ENCODE results near the gene SOX6. TPM values are rescaled to one million over a fixed set of nuclear protein-coding genes. Genes with fewer than 3 reads are reported as not detected.

The SOX6 gene
- total RNA-seq, 1 donor from 2014 or later: 24.9 TPM

- peaks cover 7% of the 10 kb centered on the region for H3K36me3 Mint-ChIP-seq
- TF ChIP-seq CTCF (conservative IDR thresholded peaks at IDR 0.05): no peak
- H3K27ac Mint-ChIP-seq: no peak overlapping the region
- peaks cover 12% of the 10 kb centered on the region for H3K9me3 Mint-ChIP-seq
- no peak for DNase-seq (ENCODE audit: extremely low spot score, unreplicated experiment)
- H3K4me3 Mint-ChIP-seq: no peak overlapping the region
- H3K27me3 Mint-ChIP-seq: peaks cover 4% of the 10 kb centered on the region
- H3K4me1 Mint-ChIP-seq (ENCODE audit: unreplicated experiment): peaks cover 16% of the 10 kb centered on the region
Measured at GRCh38 chr11:16127732-16128131, 228.6 kb downstream of the SOX6 start.

- Mint-ChIP-seq H3K9me3 (peaks cover 9% of the 10 kb centered on the region), H3K27me3 (peaks cover 4% of the 10 kb centered on the region), H3K4me3 (no peak overlapping the region), H3K4me1 (ENCODE audit: unreplicated experiment) (peaks cover 16% of the 10 kb centered on the region), H3K36me3 (peaks cover 7% of the 10 kb centered on the region), H3K27ac (peak overlapping the region; percentile 39)
- DNase-seq (ENCODE audit: extremely low spot score, unreplicated experiment): no peak
- TF ChIP-seq CTCF (conservative IDR thresholded peaks at IDR 0.05): no peak
Measured at GRCh38 chr11:16126362-16126761, 230.0 kb downstream of the SOX6 start.

GRCh38 chr11:16125796-16126195 is 230.6 kb downstream of the SOX6 start:
- peak overlapping the region; percentile 39 for H3K27ac Mint-ChIP-seq
- peaks cover 9% of the 10 kb centered on the region for H3K9me3 Mint-ChIP-seq
- H3K4me3 Mint-ChIP-seq: no peak overlapping the region
- H3K36me3 Mint-ChIP-seq: peaks cover 7% of the 10 kb centered on the region
- TF ChIP-seq CTCF (conservative IDR thresholded peaks at IDR 0.05): no peak
- H3K4me1 Mint-ChIP-seq (ENCODE audit: unreplicated experiment): peaks cover 16% of the 10 kb centered on the region
- DNase-seq (ENCODE audit: extremely low spot score, unreplicated experiment): no peak
- H3K27me3 Mint-ChIP-seq: peaks cover 4% of the 10 kb centered on the region

GRCh38 chr11:16124390-16124789 is 232.0 kb downstream of the SOX6 start:
- Mint-ChIP-seq H3K27ac (no peak overlapping the region), H3K4me3 (no peak overlapping the region), H3K27me3 (peaks cover 4% of the 10 kb centered on the region), H3K36me3 (peaks cover 7% of the 10 kb centered on the region), H3K4me1 (ENCODE audit: unreplicated experiment) (peaks cover 20% of the 10 kb centered on the region), H3K9me3 (peaks cover 9% of the 10 kb centered on the region)
- no peak for TF ChIP-seq CTCF (conservative IDR thresholded peaks at IDR 0.05)
- DNase-seq (ENCODE audit: extremely low spot score, unreplicated experiment): no peak

- TF ChIP-seq CTCF (conservative IDR thresholded peaks at IDR 0.05): no peak
- peaks cover 9% of the 10 kb centered on the region for H3K9me3 Mint-ChIP-seq
- no peak for DNase-seq (ENCODE audit: extremely low spot score, unreplicated experiment)
- H3K4me3 Mint-ChIP-seq: no peak overlapping the region
- no peak overlapping the region for H3K27ac Mint-ChIP-seq
- peaks cover 7% of the 10 kb centered on the region for H3K36me3 Mint-ChIP-seq
- H3K4me1 Mint-ChIP-seq (ENCODE audit: unreplicated experiment): peaks cover 22% of the 10 kb centered on the region
- peaks cover 4% of the 10 kb centered on the region for H3K27me3 Mint-ChIP-seq
Measured at GRCh38 chr11:16121853-16122252, 234.5 kb downstream of the SOX6 start.

GRCh38 chr11:16120008-16120407 is 236.3 kb downstream of the SOX6 start:
- Mint-ChIP-seq H3K4me1 (ENCODE audit: unreplicated experiment) (peaks cover 15% of the 10 kb centered on the region), H3K27me3 (peaks cover 4% of the 10 kb centered on the region), H3K9me3 (peaks cover 9% of the 10 kb centered on the region), H3K36me3 (peaks cover 7% of the 10 kb centered on the region), H3K4me3 (no peak overlapping the region), H3K27ac (no peak overlapping the region)
- no peak for DNase-seq (ENCODE audit: extremely low spot score, unreplicated experiment)
- no peak for TF ChIP-seq CTCF (conservative IDR thresholded peaks at IDR 0.05)

Data from type B pancreatic cell (in vitro differentiated cells).